ENCODE results near the gene MARK3.

MARK3 gene

DNA sequence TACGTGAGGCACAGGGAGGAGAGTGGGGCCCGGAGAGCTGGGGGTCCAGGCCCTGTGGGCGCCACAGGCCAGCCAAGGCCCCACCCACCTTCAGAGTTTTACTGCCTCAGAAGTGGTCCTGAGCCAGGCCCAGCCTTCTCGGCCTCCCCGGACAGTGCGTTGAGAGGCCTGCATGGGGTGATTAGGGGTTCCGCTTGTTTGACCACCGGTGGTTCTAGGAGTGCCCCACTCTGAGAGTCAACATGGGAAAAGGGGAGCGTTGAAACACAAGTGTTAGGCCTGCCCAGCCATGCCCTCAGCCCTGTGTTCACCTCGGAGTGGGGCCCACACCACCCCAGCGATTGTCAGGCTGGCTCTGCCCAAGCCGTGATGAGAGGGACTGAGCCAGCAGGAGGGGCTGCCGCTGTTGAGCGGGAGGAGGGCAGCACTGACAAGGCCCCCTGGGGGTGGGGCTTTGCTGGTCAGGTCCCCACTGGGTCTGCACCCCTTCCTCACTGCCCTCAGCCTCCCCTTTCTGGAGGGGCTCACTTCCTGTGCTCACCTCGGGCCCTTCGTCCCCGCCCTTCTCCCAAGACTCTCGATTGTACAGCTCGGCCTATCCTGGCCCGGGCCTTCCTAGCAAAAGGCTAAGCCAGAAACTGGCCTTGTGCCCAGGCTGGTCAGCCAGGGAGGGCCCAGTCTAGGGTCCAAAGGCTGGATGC lies 132.7 kb downstream of the MARK3 start:
- Histone ChIP-seq H3K27me3 (ENCODE audit: control insufficient read depth, insufficient read depth, low read length) (peaks cover under 1% of the 10 kb centered on the region; the same call in 1 of the 2 replicates), H3K36me3 (ENCODE audit: control insufficient read depth, insufficient read depth, low read length) (peaks cover 22% of the 10 kb centered on the region), H3K27ac (ENCODE audit: low read depth, low read length) (no peak overlapping the region), H3K9me3 (ENCODE audit: control insufficient read depth, insufficient read depth, low read depth, low read length) (no peaks in the 10 kb centered on the region), H3K9ac (ENCODE audit: low read length) (no peak overlapping the region), H3K4me1 (ENCODE audit: control insufficient read depth, insufficient read depth, low read length) (peaks cover 22% of the 10 kb centered on the region), H3K4me3 (ENCODE audit: low read depth, low read length) (no peak overlapping the region)

DNA sequence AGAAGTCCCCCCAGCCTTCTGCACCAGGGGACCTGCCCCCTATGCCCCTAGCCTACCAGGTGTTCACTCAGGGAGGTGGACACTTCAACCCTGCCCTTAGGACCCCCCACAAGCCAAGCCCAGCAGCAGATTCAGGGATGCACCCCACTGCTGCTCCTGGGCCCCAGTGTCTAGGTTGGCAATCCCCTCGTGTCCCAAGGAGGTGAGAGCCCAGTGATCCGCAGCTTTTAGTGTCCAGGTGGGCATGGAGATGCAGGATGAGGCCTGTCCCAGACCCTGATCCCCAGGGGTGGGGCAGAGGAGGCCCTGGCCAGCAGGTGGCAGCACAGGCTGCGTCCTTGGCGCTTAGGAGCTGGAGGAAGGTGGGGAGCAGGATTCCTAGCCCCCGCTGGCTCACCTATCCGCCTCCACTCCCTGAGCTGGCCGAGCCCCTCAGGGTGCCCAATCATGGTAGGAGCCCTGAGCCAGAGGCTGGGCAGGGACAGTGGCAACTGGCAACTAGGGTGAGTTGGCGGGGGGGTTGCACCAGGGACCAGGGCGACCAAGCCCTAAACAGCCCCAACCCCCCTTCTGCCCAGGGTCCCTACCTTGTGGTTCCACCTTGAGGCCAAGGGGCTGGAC lies 133.3 kb downstream of the MARK3 start:
- Histone ChIP-seq H3K4me1 (ENCODE audit: control insufficient read depth, insufficient read depth, low read length) (peaks cover 23% of the 10 kb centered on the region), H3K27me3 (ENCODE audit: control insufficient read depth, insufficient read depth, low read length) (peaks cover 8% of the 10 kb centered on the region), H3K4me3 (ENCODE audit: low read depth, low read length) (no peak overlapping the region), H3K9ac (ENCODE audit: low read length) (no peak overlapping the region), H3K36me3 (ENCODE audit: control insufficient read depth, insufficient read depth, low read length) (peaks cover 18% of the 10 kb centered on the region), H3K27ac (ENCODE audit: low read depth, low read length) (no peak overlapping the region), H3K9me3 (ENCODE audit: control insufficient read depth, insufficient read depth, low read depth, low read length) (no peaks in the 10 kb centered on the region)

DNA sequence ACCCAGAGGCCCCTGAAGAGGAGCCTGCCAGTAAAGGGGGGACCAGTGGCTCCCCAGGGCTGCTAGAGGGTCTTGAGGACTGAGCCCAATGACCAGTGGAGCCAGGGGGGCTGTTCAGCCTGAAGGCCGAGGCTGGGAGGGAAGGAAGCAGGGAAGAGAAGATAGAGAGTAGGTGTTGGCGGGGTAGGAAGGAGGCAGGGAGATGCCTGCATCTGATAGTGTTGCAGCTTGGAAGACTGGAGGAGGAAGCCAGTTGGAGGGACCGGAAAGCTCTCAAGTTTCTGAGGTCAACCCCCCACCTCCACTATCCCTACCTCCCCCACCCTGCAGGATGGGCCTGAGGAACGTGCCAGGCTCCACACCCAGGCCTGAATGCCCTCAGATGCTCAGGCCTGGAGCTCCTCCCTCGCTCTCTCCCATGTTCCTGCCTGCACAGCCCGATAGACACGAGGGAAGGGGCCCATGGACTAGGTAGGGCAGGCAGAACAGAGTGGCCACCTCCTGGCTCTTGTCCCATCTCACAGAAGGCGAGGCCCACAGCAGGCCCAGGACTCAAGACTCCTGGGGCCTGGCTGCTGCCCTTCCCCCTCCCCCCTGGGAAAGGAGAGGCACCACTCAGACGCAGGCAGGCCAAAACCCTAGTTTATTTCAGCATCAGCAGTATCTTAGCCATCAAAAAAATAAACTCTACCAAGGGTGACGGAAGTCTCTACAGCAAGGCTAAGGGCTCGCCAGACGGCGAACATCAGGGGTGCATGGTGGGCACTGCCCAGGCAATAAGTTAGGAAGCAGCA lies 134.0 kb downstream of the MARK3 start:
- H3K9ac ChIP-seq (ENCODE audit: low read length) = no peak overlapping the region
- no peaks in the 10 kb centered on the region for H3K9me3 ChIP-seq (ENCODE audit: control insufficient read depth, insufficient read depth, low read depth, low read length)
- no peak overlapping the region for H3K27ac ChIP-seq (ENCODE audit: low read depth, low read length)
- H3K4me1 ChIP-seq (ENCODE audit: control insufficient read depth, insufficient read depth, low read length) = peaks cover 26% of the 10 kb centered on the region
- H3K27me3 ChIP-seq (ENCODE audit: control insufficient read depth, insufficient read depth, low read length) = peaks cover 15% of the 10 kb centered on the region
- H3K4me3 ChIP-seq (ENCODE audit: low read depth, low read length) = no peak overlapping the region
- H3K36me3 ChIP-seq (ENCODE audit: control insufficient read depth, insufficient read depth, low read length) = peaks cover 18% of the 10 kb centered on the region

DNA sequence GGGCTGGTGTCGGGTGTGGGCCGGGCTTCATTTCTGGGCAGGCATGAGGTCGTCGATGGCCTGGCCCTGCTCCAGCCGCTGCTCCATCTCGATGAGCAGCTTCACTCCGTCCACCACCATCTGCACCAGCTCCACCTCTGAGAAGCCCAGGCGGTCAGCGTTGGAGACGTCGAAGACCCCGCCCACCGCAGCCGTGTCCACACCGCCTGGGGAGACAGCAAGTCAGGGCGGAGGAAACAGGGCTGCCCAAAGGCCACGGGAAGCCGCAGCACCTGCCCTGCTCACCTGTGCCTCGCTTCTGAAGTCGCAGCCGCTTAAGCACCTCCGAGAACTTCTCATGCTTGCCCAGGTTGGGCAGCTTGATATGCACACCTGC lies 134.6 kb downstream of the MARK3 start:
- Histone ChIP-seq H3K27ac (ENCODE audit: low read depth, low read length) (no peak overlapping the region), H3K27me3 (ENCODE audit: control insufficient read depth, insufficient read depth, low read length) (peaks cover 20% of the 10 kb centered on the region), H3K4me3 (ENCODE audit: low read depth, low read length) (no peak overlapping the region)

DNA sequence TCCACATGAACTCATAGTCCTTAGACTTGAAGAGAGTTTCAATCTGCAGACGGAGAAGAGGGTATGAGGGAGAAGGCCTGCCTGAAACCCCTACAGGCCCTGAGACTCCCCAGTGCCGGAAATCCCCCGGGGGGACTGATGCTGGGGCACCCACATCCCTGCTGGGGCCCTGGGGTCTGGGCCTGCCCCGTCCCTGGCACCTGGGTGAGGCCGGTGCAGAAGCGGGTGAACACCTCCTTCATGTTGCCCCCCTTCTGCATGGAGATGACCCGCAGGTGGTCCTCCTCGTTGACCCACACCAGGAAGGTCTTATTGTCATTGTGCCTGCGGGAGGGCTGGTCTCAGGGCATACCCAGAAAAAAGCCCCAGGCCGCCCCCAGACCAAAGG lies 135.0 kb downstream of the MARK3 start:
- Histone ChIP-seq H3K27ac (ENCODE audit: low read depth, low read length) (no peak overlapping the region), H3K27me3 (ENCODE audit: control insufficient read depth, insufficient read depth, low read length) (peaks cover 22% of the 10 kb centered on the region), H3K9me3 (ENCODE audit: control insufficient read depth, insufficient read depth, low read depth, low read length) (no peaks in the 10 kb centered on the region), H3K4me3 (ENCODE audit: low read depth, low read length) (peak overlapping the region; percentile 68), H3K9ac (ENCODE audit: low read length) (no peak overlapping the region), H3K4me1 (ENCODE audit: control insufficient read depth, insufficient read depth, low read length) (peaks cover 29% of the 10 kb centered on the region), H3K36me3 (ENCODE audit: control insufficient read depth, insufficient read depth, low read length) (peaks cover 18% of the 10 kb centered on the region)

More for the DNA sequence above, 134.6 kb downstream of the MARK3 start:
- no peaks in the 10 kb centered on the region for H3K9me3 ChIP-seq (ENCODE audit: control insufficient read depth, insufficient read depth, low read depth, low read length)
- no peak overlapping the region for H3K9ac ChIP-seq (ENCODE audit: low read length)
- H3K4me1 ChIP-seq (ENCODE audit: control insufficient read depth, insufficient read depth, low read length) = peaks cover 29% of the 10 kb centered on the region
- H3K36me3 ChIP-seq (ENCODE audit: control insufficient read depth, insufficient read depth, low read length) = peaks cover 18% of the 10 kb centered on the region

DNA sequence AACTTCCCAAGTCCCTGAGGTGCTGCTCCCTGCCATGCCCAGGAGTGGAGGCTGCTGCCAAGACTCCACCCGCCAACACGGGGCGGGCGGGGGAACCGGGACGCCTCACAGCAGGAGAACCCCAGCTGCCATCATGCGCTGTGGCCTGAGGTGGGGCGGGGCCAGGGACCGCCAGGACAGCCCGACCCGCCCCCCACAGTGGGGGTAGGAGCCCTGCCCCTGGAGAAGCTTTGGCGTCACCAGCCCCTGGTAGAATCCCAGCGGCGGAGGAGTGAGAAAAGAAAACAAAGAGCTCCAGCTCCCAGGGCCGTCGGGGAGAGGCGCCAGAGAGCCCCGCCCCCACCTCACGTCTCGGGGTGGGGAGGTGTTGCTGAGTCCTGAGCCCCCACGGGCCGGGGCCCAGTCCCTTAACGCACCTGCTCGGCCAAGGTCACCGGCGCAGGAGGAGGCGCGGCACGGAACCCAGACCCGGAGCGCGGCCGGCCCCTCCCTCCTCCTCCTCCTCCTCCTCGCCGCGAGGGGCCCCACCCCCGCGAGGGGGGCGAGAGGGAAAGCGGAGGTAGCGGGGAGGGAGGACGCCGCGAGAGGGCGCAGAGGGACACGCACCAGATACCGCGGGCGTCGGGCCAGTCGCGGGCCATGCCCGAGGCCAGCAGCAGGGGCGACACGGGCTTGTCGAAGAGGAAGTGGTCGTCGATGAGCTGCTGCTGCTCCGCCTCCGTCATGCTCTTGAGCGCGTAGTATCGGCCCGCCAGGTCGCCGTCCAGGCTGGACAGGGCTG lies 135.6 kb downstream of the MARK3 start:
- H3K9me3 ChIP-seq (ENCODE audit: control insufficient read depth, insufficient read depth, low read depth, low read length) = no peaks in the 10 kb centered on the region
- peaks cover 18% of the 10 kb centered on the region for H3K36me3 ChIP-seq (ENCODE audit: control insufficient read depth, insufficient read depth, low read length)
- H3K9ac ChIP-seq (ENCODE audit: low read length) = peak overlapping the region; percentile 34
- H3K27me3 ChIP-seq (ENCODE audit: control insufficient read depth, insufficient read depth, low read length) = peaks cover 22% of the 10 kb centered on the region
- H3K4me3 ChIP-seq (ENCODE audit: low read depth, low read length) = peak overlapping the region; percentile 68
- peaks cover 29% of the 10 kb centered on the region for H3K4me1 ChIP-seq (ENCODE audit: control insufficient read depth, insufficient read depth, low read length)
- H3K27ac ChIP-seq (ENCODE audit: low read depth, low read length) = no peak overlapping the region

DNA sequence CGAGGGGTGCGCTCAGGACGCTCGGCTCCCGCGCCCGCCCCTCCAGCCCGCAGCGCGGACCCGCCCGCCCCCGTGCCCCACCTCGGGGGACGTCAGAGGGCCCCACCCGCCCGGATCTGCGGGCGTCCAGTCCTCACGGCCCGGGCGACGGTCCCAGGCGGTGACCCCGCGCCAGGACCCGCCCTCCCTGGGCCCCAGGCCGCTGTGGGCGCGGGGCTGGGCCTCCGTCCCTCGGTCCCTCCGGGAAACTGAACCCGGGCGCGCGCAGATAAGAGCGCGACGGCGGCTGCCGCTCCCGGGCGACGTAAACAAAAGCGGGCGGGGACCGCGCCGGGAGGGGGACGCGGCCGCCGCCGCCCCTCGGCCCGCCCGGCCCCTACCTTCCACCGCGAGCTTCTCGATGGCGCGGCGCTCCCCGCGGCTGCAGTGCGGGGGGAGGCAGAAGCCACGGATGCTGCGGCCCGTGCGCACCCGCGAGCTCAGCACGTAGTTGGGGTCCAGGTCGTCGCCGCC lies 136.3 kb downstream of the MARK3 start:
- Histone ChIP-seq H3K4me1 (ENCODE audit: control insufficient read depth, insufficient read depth, low read length) (peaks cover 29% of the 10 kb centered on the region), H3K9me3 (ENCODE audit: control insufficient read depth, insufficient read depth, low read depth, low read length) (no peaks in the 10 kb centered on the region), H3K9ac (ENCODE audit: low read length) (peak overlapping the region; percentile 80), H3K27me3 (ENCODE audit: control insufficient read depth, insufficient read depth, low read length) (peaks cover 22% of the 10 kb centered on the region), H3K4me3 (ENCODE audit: low read depth, low read length) (peak overlapping the region; percentile 68), H3K27ac (ENCODE audit: low read depth, low read length) (no peak overlapping the region), H3K36me3 (ENCODE audit: control insufficient read depth, insufficient read depth, low read length) (peaks cover 18% of the 10 kb centered on the region)

DNA sequence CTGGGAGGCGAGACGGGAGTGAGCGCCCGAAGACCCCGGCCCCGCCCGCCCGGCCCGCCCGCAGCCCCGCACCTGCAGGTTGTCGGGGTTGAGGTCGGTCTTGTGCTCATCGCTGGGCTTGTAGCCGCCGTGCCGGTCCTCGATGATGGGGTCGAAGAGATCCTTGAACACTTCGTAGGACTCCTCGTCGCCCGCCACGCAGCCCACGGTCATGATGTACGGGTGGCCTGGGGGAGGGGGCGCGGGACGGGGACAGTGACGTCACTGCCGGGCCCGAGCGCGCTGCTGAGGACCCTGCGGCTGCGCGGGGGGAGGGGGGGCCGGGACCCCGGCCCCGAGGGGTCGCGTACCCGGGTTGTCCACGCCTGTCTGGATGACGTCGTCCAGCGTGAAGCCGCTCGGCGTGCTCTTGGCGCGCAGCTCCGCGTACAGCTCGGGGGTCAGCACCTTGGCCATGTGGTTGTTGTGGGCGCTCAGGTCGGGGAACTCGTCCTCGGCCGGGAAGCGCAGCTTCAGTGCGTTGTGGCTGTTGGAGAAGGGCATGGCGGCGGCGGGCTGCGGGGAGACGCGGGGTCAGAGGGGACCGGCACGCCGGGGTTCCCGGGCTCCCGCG lies 136.8 kb downstream of the MARK3 start:
- Histone ChIP-seq H3K9ac (ENCODE audit: low read length) (peak overlapping the region; percentile 80), H3K27ac (ENCODE audit: low read depth, low read length) (no peak overlapping the region), H3K4me1 (ENCODE audit: control insufficient read depth, insufficient read depth, low read length) (peaks cover 29% of the 10 kb centered on the region)

DNA sequence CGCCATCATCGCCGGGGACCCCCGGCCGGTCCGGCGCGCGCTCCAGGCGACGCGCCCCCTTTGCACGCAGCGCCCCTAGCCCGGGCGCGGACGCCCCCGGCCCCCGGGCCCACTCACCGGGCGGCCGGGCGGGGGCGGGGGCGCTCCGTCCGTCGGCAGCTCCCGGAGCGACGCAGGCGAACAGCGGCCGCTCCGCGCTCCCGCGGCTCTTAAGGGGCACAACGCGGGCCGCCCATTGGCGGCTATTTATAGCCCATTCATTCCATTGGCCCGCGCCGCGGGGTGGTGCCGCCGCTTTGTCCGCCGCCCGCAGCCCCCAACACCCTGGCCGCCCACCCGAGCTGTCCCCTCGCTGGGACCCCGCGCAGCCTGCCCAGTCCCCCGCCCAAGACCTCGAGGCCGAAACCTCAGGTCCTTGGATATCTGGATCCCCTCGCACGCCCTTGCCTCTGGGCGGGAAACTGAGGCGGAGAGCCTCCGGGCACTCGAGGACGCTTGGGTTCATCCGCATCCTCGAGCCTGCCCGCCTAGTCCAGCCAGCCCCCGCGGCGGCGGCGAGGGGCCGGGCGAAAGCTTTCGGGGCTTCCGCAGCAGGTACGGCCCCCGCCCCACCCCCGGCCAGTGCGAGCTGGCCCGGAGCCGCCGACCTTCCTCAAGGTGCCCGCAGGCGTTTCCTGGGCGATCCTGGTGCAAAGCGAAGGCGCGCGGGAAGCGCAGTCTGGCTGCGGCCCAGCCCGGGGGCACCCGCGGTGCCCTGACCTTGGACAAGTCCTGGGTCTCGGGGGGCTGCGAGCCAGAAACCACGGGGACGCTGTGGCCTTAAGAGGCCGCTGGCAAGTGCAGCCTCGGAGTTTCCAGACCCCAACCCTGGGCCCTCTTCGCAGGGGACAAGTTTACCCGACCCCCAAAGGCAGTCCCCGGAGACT lies 137.7 kb downstream of the MARK3 start, which contains the start of gene CKB:
TSS of gene CKB (minus strand) at position 182 of the 926 bp plus-strand sequence. CDS start 337 bp downstream, outside the sequence.
- peak within 1 kb of the TSS; percentile 68 for H3K4me3 ChIP-seq (ENCODE audit: low read depth, low read length)
- H3K9me3 ChIP-seq (ENCODE audit: control insufficient read depth, insufficient read depth, low read depth, low read length) = no peaks in the 10 kb centered on the region
- peaks cover 18% of the 10 kb centered on the region for H3K36me3 ChIP-seq (ENCODE audit: control insufficient read depth, insufficient read depth, low read length)
- H3K4me1 ChIP-seq (ENCODE audit: control insufficient read depth, insufficient read depth, low read length) = peaks cover 28% of the 10 kb centered on the region
- peak within 1 kb of the TSS; percentile 34; the same call in 1 of the 2 replicates for H3K27ac ChIP-seq (ENCODE audit: low read depth, low read length)
- peaks cover 22% of the 10 kb centered on the region for H3K27me3 ChIP-seq (ENCODE audit: control insufficient read depth, insufficient read depth, low read length)
- H3K9ac ChIP-seq (ENCODE audit: low read length) = peak within 1 kb of the TSS; percentile 80

More for the DNA sequence above, 136.8 kb downstream of the MARK3 start:
- Histone ChIP-seq H3K9me3 (ENCODE audit: control insufficient read depth, insufficient read depth, low read depth, low read length) (no peaks in the 10 kb centered on the region), H3K27me3 (ENCODE audit: control insufficient read depth, insufficient read depth, low read length) (peaks cover 22% of the 10 kb centered on the region), H3K4me3 (ENCODE audit: low read depth, low read length) (peak overlapping the region; percentile 68), H3K36me3 (ENCODE audit: control insufficient read depth, insufficient read depth, low read length) (peaks cover 18% of the 10 kb centered on the region)
